Endodermal cell (in vitro differentiated cells): ENCODE results near the gene MAZ. TPM values are rescaled to one million over a fixed set of nuclear protein-coding genes. Genes with fewer than 3 reads are reported as not detected.

Source experiments
- DNase-seq: peaks from one replicate; pipeline ENCODE4 v3.0.0-alpha.2; 2017
- H3K27ac ChIP-seq: 2 replicates; pipeline ENCODE4 v1.5.1; 2013; ENCODE audit warnings: mild to moderate bottlenecking, low read depth, low read length, moderate library complexity
- H3K27me3 ChIP-seq: 2 replicates; pipeline ENCODE4 v1.6.1; 2013; ENCODE audit warnings: mild to moderate bottlenecking, low read length, moderate library complexity; ENCODE audit not compliant: insufficient read depth, control insufficient read depth, poor library complexity, severe bottlenecking
- H3K36me3 ChIP-seq: 2 replicates; pipeline ENCODE4 v1.7.0; 2013; ENCODE audit warnings: mild to moderate bottlenecking, low read length, moderate library complexity; ENCODE audit not compliant: control insufficient read depth, insufficient read depth
- H3K4me1 ChIP-seq: one replicate; pipeline ENCODE4 v1.7.0; 2013; ENCODE audit warnings: low read length; ENCODE audit not compliant: control insufficient read depth, insufficient read depth
- H3K4me3 ChIP-seq: 2 replicates; pipeline ENCODE4 v1.5.1; 2013; ENCODE audit warnings: mild to moderate bottlenecking, low read length, moderate library complexity
- H3K9ac ChIP-seq: 2 replicates; pipeline ENCODE4 v1.6.1; 2013; ENCODE audit warnings: mild to moderate bottlenecking, low read length, moderate library complexity; ENCODE audit not compliant: poor library complexity, severe bottlenecking; ENCODE audit errors: extremely low read depth
- H3K9me3 ChIP-seq: 2 replicates; pipeline ENCODE4 v1.6.1; 2013; ENCODE audit warnings: mild to moderate bottlenecking, low read length, moderate library complexity; ENCODE audit not compliant: control insufficient read depth
- H3K27ac Mint-ChIP-seq: 2 replicates; pipeline ENCODE4 v1.8.0; 2020; ENCODE audit warnings: mixed read lengths
- H3K27me3 Mint-ChIP-seq: 2 replicates; pipeline ENCODE4 v1.8.0; 2021; ENCODE audit warnings: mild to moderate bottlenecking, mixed read lengths; ENCODE audit not compliant: insufficient read depth
- H3K36me3 Mint-ChIP-seq: 2 replicates; pipeline ENCODE4 v1.8.0; 2020; ENCODE audit warnings: low read depth, mixed read lengths
- H3K4me1 Mint-ChIP-seq: 2 replicates; pipeline ENCODE4 v1.8.0; 2020; ENCODE audit warnings: mixed read lengths
- H3K4me3 Mint-ChIP-seq: 2 replicates; pipeline ENCODE4 v1.8.0; 2020; ENCODE audit warnings: mild to moderate bottlenecking, moderate library complexity, mixed read lengths
- H3K9me3 Mint-ChIP-seq: 2 replicates; pipeline ENCODE4 v1.8.0; 2020; ENCODE audit warnings: mild to moderate bottlenecking, mixed read lengths
- CTCF ChIP-seq: fragments of 200-600 bp; sonication (generic); conservative IDR thresholded peaks from 2 replicates; pipeline ENCODE4 v1.5.0; 2021; ENCODE audit warnings: antibody characterized with exemption, mild to moderate bottlenecking
- WGBS, 2 experiments: methylation state at CpG; one replicate each; pipeline versions ENCODE4 v1.1.5 to v1.1.7; 2013; ENCODE audit warnings: missing lambda C conversion rate in 2 of 2, mixed read lengths in 1 of 2; ENCODE audit not compliant: insufficient coverage in 1 of 2, insufficient read length in 1 of 2; 5-methylcytosine and 5-hydroxymethylcytosine counted together
- total RNA-seq, 2 donors: library from RNA; stranded (reverse); fragmentation: NEBNext Ultra II Directional in 1 of 2; extraction: Animal tissue kit (Norgen Biotek cat#: 25700) in 1 of 2; gene quantifications; 2 replicates in 1 of 2; 3 replicates in 1 of 2; pipeline ENCODE4 v1.2.1, GENCODE V29; 2021

The MAZ gene
- total RNA-seq, 2 donors from 2014 or later = 320 to 325 TPM

GRCh38 chr16:29836623-29837022, 30.3 kb downstream of the MAZ start:
- Mint-ChIP-seq H3K27me3 (no peaks in the 10 kb centered on the region), H3K4me3 (no peak overlapping the region), H3K4me1 (no peaks in the 10 kb centered on the region), H3K36me3 (no peaks in the 10 kb centered on the region), H3K9me3 (no peaks in the 10 kb centered on the region), H3K27ac (no peak overlapping the region)
- no peak for DNase-seq
- H3K9ac ChIP-seq = no peak overlapping the region
- no peak overlapping the region for H3K4me3 ChIP-seq
- no peak for TF ChIP-seq CTCF
- no peak overlapping the region for H3K27ac ChIP-seq
- H3K9me3 ChIP-seq = no peaks in the 10 kb centered on the region
- no peaks in the 10 kb centered on the region for H3K27me3 ChIP-seq
- no peaks in the 10 kb centered on the region for H3K4me1 ChIP-seq
- no peaks in the 10 kb centered on the region for H3K36me3 ChIP-seq
- 91 to 94% methylated on average over 11 to 15 of the region's 15 CpGs for WGBS, 2 experiments

GRCh38 chr16:29837841-29838240, 31.5 kb downstream of the MAZ start:
- H3K9me3 ChIP-seq = no peaks in the 10 kb centered on the region
- Mint-ChIP-seq H3K27me3 (no peaks in the 10 kb centered on the region), H3K4me3 (no peak overlapping the region), H3K4me1 (no peaks in the 10 kb centered on the region), H3K36me3 (no peaks in the 10 kb centered on the region), H3K9me3 (no peaks in the 10 kb centered on the region), H3K27ac (no peak overlapping the region)
- H3K27ac ChIP-seq = no peak overlapping the region
- H3K4me3 ChIP-seq = no peak overlapping the region
- H3K36me3 ChIP-seq = no peaks in the 10 kb centered on the region
- no peak for TF ChIP-seq CTCF
- H3K4me1 ChIP-seq = no peaks in the 10 kb centered on the region
- H3K9ac ChIP-seq = no peak overlapping the region
- no peaks in the 10 kb centered on the region for H3K27me3 ChIP-seq
- no peak for DNase-seq
- 89 to 97% methylated on average over 5 of the region's 5 CpGs for WGBS, 2 experiments

GRCh38 chr16:29839822-29840221, 33.5 kb downstream of the MAZ start:
- no peak for TF ChIP-seq CTCF
- Histone ChIP-seq H3K9ac (no peak overlapping the region), H3K4me1 (no peaks in the 10 kb centered on the region), H3K27ac (no peak overlapping the region), H3K27me3 (no peaks in the 10 kb centered on the region), H3K36me3 (no peaks in the 10 kb centered on the region), H3K9me3 (no peaks in the 10 kb centered on the region), H3K4me3 (no peak overlapping the region)
- Mint-ChIP-seq H3K4me1 (no peaks in the 10 kb centered on the region), H3K27ac (no peak overlapping the region), H3K9me3 (no peaks in the 10 kb centered on the region), H3K36me3 (no peaks in the 10 kb centered on the region), H3K27me3 (no peaks in the 10 kb centered on the region), H3K4me3 (no peak overlapping the region)
- 89 to 100% methylated on average over 3 to 6 of the region's 6 CpGs for WGBS, 2 experiments
- DNase-seq = no peak
